Testis (tissue), 2 donors: Measurements from ENCODE around the gene CHGA.

Experiments
- POLR2A ChIP-seq: fragments of 450-650 bp; IDR thresholded peaks from one replicate; pipeline ENCODE4 v1.6.1; 2017; ENCODE audit warnings: antibody characterized with exemption, mild to moderate bottlenecking, moderate library complexity
- TF ChIP-seq, protein P1 (sequence below), 3 experiments: fragments of 450-650 bp in 2 of 3; fragments of 200-600 bp in 1 of 3; sonication (generic) in 1 of 3; IDR thresholded peaks; one replicate each; pipeline ENCODE4 v1.5.1; 2016 to 2019; ENCODE audit warnings: antibody characterized with exemption in 3 of 3, mild to moderate bottlenecking in 2 of 3, moderate library complexity in 1 of 3

DNA sequence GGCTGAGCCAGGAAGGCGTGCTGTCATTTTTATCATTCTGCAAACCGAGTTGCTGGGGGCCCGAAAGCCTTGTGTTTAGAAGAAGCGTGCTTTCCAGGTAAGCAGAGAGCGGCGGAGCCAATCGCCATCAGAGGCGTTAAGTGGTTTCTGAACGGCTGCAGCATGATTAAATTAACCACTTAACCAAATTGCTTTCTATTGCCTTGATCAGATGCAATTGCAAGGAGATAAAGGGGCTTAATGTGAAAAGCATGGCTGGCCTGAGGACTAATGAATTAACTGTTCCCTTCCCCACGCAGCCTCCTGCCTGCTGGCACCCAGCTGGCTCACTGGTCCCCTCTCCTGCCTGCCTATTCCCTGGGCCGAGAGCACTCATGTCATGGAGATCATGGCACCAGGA, 36.6 kb upstream of the CHGA start:
- TF ChIP-seq, protein P1, sequence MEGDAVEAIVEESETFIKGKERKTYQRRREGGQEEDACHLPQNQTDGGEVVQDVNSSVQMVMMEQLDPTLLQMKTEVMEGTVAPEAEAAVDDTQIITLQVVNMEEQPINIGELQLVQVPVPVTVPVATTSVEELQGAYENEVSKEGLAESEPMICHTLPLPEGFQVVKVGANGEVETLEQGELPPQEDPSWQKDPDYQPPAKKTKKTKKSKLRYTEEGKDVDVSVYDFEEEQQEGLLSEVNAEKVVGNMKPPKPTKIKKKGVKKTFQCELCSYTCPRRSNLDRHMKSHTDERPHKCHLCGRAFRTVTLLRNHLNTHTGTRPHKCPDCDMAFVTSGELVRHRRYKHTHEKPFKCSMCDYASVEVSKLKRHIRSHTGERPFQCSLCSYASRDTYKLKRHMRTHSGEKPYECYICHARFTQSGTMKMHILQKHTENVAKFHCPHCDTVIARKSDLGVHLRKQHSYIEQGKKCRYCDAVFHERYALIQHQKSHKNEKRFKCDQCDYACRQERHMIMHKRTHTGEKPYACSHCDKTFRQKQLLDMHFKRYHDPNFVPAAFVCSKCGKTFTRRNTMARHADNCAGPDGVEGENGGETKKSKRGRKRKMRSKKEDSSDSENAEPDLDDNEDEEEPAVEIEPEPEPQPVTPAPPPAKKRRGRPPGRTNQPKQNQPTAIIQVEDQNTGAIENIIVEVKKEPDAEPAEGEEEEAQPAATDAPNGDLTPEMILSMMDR (IDR thresholded peaks at IDR 0.05) = no peak
- no peak for TF ChIP-seq POLR2A
